K562 (cell line): ENCODE data around the gene ZDHHC14. TPM values are rescaled to one million over a fixed set of nuclear protein-coding genes. Genes with fewer than 3 reads are reported as not detected.

Experiments
- CBX3 ChIP-seq, 2 experiments: IDR thresholded peaks; 1 replicate in 1 of 2; 2 replicates in 1 of 2; pipeline ENCODE4 v1.6.1; 2012; ENCODE audit warnings: inconsistent platforms in 2 of 2, low read length in 2 of 2, borderline replicate concordance in 1 of 2, control low read depth in 1 of 2
- ELF2 ChIP-seq: fragments of 250-450 bp; sonication (Bioruptor Pico); IDR thresholded peaks from 2 replicates; pipeline ENCODE4 v1.5.0; 2021; ENCODE audit warnings: mild to moderate bottlenecking
- FOXM1 ChIP-seq, 2 experiments: fragments of 450-650 bp in 1 of 2; sonication (generic) in 1 of 2; formaldehyde crosslinking in 1 of 2; IDR thresholded peaks; 2 replicates each; pipeline versions ENCODE4 v1.6.1 to v1.9.0; 2017 to 2022; ENCODE audit warnings: low read depth in 2 of 2, mild to moderate bottlenecking in 2 of 2, missing genetic modification reagents in 1 of 2, moderate library complexity in 1 of 2
- JUN ChIP-seq, 2 experiments: sonication (generic) in 1 of 2; formaldehyde crosslinking in 1 of 2; IDR thresholded peaks; 2 replicates each; pipeline versions ENCODE4 v1.6.1 to v1.8.0; 2012 to 2022; ENCODE audit warnings: borderline replicate concordance in 2 of 2, mild to moderate bottlenecking in 2 of 2, improper control_type of control experiment in 1 of 2, low read depth in 1 of 2, low read length in 1 of 2, missing genetic modification reagents in 1 of 2
- KAT8 ChIP-seq: fragments of 450-650 bp; IDR thresholded peaks from 2 replicates; pipeline ENCODE4 v1.6.1; 2016; ENCODE audit warnings: low read depth, mild to moderate bottlenecking
- KDM2B ChIP-seq: fragments of 250-450 bp; sonication (Bioruptor Pico); IDR thresholded peaks from 2 replicates; pipeline ENCODE4 v1.8.0; 2021; ENCODE audit warnings: mild to moderate bottlenecking, moderate library complexity
- L3MBTL2 ChIP-seq: fragments of 450-650 bp; IDR thresholded peaks from 2 replicates; pipeline ENCODE4 v1.6.1; 2016; ENCODE audit warnings: mild to moderate bottlenecking, moderate library complexity
- LEF1 ChIP-seq: fragments of 450-650 bp; IDR thresholded peaks from 2 replicates; pipeline ENCODE4 v1.6.1; 2016; ENCODE audit warnings: mild to moderate bottlenecking
- MYNN ChIP-seq, 2 experiments: sonication (generic); formaldehyde crosslinking in 1 of 2; IDR thresholded peaks; 2 replicates each; pipeline versions ENCODE4 v1.5.0 to v1.6.1; 2016 to 2020; ENCODE audit warnings: antibody characterized with exemption in 1 of 2, missing genetic modification reagents in 1 of 2
- STAT5A ChIP-seq: IDR thresholded peaks from 2 replicates; pipeline ENCODE4 v1.6.1; 2012; ENCODE audit warnings: low read length, inconsistent platforms, borderline replicate concordance
- TBL1XR1 ChIP-seq, 2 experiments: IDR thresholded peaks; 2 replicates each; pipeline ENCODE4 v1.6.1; 2012; ENCODE audit warnings: improper control_type of control experiment in 2 of 2, low read length in 2 of 2, mild to moderate bottlenecking in 1 of 2
- TEAD4 ChIP-seq, 2 experiments: sonication (generic) in 1 of 2; formaldehyde crosslinking in 1 of 2; IDR thresholded peaks; 2 replicates each; pipeline versions ENCODE4 v1.6.1 to v1.8.0; 2012 to 2022; ENCODE audit warnings: borderline replicate concordance in 1 of 2, inconsistent platforms in 1 of 2, low read length in 1 of 2, mild to moderate bottlenecking in 1 of 2, missing genetic modification reagents in 1 of 2
- WHSC1 ChIP-seq: IDR thresholded peaks from one replicate; pipeline ENCODE4 v1.6.1; 2012; ENCODE audit warnings: low read length, control low read depth, inconsistent platforms
- ZNF277 ChIP-seq: fragments of 250-450 bp; sonication (Bioruptor Pico); IDR thresholded peaks from 2 replicates; pipeline ENCODE4 v1.8.0; 2022; ENCODE audit warnings: inconsistent platforms, mild to moderate bottlenecking, moderate library complexity, borderline replicate concordance
- ZNF280A ChIP-seq: fragments of 450-650 bp; IDR thresholded peaks from 2 replicates; pipeline ENCODE4 v1.6.1; 2018; ENCODE audit warnings: mild to moderate bottlenecking, low read depth; ENCODE audit not compliant: partially characterized antibody
- ZNF695 ChIP-seq: fragments of 450-650 bp; formaldehyde crosslinking; IDR thresholded peaks from 2 replicates; pipeline ENCODE4 v1.4.0; 2020; ENCODE audit warnings: mild to moderate bottlenecking, moderate library complexity
- polyA plus RNA-seq, 8 experiments: library from polyadenylated mRNA; depleted of rRNA in 4 of 8; stranded (reverse) in 5 of 8; unstranded in 3 of 8; fragments of >200 nt; fragmentation: Nextera tagmentation in 2 of 8; fragmentation: Illumina TruSeq in 1 of 8; extraction: Ambion mirVana in 2 of 8; extraction: Trizol in 1 of 8; gene quantifications; 2 replicates each; pipeline versions ENCODE4 v1.2.1 to v1.2.3, GENCODE V29; 2011 to 2014; ENCODE audit warnings: inconsistent platforms in 1 of 8, missing spikeins in 1 of 8
- total RNA-seq, 7 experiments: library from RNA; depleted of rRNA in 6 of 7; stranded (reverse); fragments of >200 nt in 6 of 7; fragmentation: Illumina TruSeq in 2 of 7; extraction: Trizol in 2 of 7; gene quantifications; 2 replicates each; pipeline versions ENCODE4 v1.2.1 to v1.2.3, GENCODE V29; 2011 to 2021; ENCODE audit warnings: low replicate concordance in 1 of 7
- TF ChIP-seq, protein P1 (sequence below): fragments of 200-800 bp; sonication (Bioruptor generic); IDR thresholded peaks from 2 replicates; pipeline ENCODE4 v1.6.1; 2017; ENCODE audit warnings: missing genetic modification characterization, missing compliant biosample characterization
- TF ChIP-seq, protein P2 (sequence below), 2 experiments: fragments of 450-650 bp; conservative IDR thresholded peaks; 2 replicates each; pipeline ENCODE4 v1.6.1; 2017; ENCODE audit warnings: mild to moderate bottlenecking in 2 of 2, moderate library complexity in 2 of 2
- TF ChIP-seq, protein P3 (sequence below): fragments of 250-450 bp; sonication (Bioruptor Pico); IDR thresholded peaks from 2 replicates; pipeline ENCODE4 v1.5.1; 2021; ENCODE audit warnings: mild to moderate bottlenecking

ZDHHC14 gene
- total and polyA plus RNA-seq, 9 of the 15 experiments (the other 6 are each of a cell fraction or from before 2014, with no cell fraction given): 0.92 to 23.1 (median 13.8) TPM

DNA sequence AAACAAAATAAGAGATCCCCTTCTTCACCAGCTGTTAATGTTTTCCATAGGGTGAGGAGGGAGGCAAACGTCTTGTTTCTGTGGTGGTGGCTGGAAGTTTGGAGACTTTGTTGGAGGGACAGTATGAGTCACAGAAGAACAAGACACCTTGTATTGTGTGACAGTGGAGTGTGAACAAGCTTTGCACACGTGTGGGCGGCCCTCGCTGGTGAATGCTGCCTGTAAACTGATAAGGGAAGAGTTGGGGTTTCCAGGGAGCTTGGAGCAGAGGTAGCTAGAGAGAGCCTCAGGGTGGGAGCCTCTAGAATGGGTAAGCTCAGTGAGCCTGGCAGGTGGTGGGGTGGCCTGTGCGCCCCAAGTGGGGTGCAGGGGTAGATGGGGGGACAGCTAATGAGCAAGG, 78.3 kb downstream of the ZDHHC14 start (continued):
- TF ChIP-seq FOXM1 (IDR thresholded peaks at IDR 0.05; ENCODE audit: low read depth): no peak
- TF ChIP-seq FOXM1 (CRISPR knock-in tag; IDR thresholded peaks at IDR 0.05; ENCODE audit: low read depth): no peak
- TF ChIP-seq, protein P1, sequence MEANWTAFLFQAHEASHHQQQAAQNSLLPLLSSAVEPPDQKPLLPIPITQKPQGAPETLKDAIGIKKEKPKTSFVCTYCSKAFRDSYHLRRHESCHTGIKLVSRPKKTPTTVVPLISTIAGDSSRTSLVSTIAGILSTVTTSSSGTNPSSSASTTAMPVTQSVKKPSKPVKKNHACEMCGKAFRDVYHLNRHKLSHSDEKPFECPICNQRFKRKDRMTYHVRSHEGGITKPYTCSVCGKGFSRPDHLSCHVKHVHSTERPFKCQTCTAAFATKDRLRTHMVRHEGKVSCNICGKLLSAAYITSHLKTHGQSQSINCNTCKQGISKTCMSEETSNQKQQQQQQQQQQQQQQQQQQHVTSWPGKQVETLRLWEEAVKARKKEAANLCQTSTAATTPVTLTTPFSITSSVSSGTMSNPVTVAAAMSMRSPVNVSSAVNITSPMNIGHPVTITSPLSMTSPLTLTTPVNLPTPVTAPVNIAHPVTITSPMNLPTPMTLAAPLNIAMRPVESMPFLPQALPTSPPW (CRISPR knock-in tag): no peak
- peak; percentile 68; the same call in 1 of the 2 replicates for TF ChIP-seq JUN (IDR thresholded peaks at IDR 0.05; ENCODE audit: borderline replicate concordance, low read depth, low read length)
- TF ChIP-seq JUN (CRISPR knock-in tag; IDR thresholded peaks at IDR 0.05; ENCODE audit: borderline replicate concordance): no peak; the same call in 1 of the 2 replicates
- TF ChIP-seq MYNN (IDR thresholded peaks at IDR 0.05): peak; percentile 98
- TF ChIP-seq MYNN (CRISPR knock-in tag; IDR thresholded peaks at IDR 0.05): no peak
- TF ChIP-seq L3MBTL2: peak; percentile 93
- no peak for TF ChIP-seq ZNF695
- TF ChIP-seq KAT8: no peak
- TF ChIP-seq ZNF277 (CRISPR knock-in tag): no peak
- TF ChIP-seq ELF2 (CRISPR knock-in tag): no peak
- TF ChIP-seq CBX3 (IDR thresholded peaks at IDR 0.05; ENCODE audit: borderline replicate concordance in 1 of 2, low read length in 2 of 2): peak in 1 of 2 experiments; percentile 82; a peak in 1 of 3 replicates
- TF ChIP-seq, protein P2, sequence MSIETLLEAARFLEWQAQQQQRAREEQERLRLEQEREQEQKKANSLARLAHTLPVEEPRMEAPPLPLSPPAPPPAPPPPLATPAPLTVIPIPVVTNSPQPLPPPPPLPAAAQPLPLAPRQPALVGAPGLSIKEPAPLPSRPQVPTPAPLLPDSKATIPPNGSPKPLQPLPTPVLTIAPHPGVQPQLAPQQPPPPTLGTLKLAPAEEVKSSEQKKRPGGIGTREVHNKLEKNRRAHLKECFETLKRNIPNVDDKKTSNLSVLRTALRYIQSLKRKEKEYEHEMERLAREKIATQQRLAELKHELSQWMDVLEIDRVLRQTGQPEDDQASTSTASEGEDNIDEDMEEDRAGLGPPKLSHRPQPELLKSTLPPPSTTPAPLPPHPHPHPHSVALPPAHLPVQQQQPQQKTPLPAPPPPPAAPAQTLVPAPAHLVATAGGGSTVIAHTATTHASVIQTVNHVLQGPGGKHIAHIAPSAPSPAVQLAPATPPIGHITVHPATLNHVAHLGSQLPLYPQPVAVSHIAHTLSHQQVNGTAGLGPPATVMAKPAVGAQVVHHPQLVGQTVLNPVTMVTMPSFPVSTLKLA (conservative IDR thresholded peaks at IDR 0.05): peak; percentile 56 to 77
- peak; percentile 54; the same call in 1 of the 2 replicates for TF ChIP-seq LEF1
- no peak for TF ChIP-seq TBL1XR1 (IDR thresholded peaks at IDR 0.05; ENCODE audit: low read length in 2 of 2)
- TF ChIP-seq STAT5A: 0 out of 2 replicates have a peak, but pooled peaks have one; percentile 29
- no peak for TF ChIP-seq ZNF280A
- peak; percentile 69; the same call in 1 of the 2 replicates for TF ChIP-seq TEAD4 (IDR thresholded peaks at IDR 0.05; ENCODE audit: low read length)
- TF ChIP-seq TEAD4 (CRISPR knock-in tag; IDR thresholded peaks at IDR 0.05; ENCODE audit: borderline replicate concordance): no peak
- no peak for TF ChIP-seq KDM2B (CRISPR knock-in tag)
- no peak for TF ChIP-seq WHSC1
- TF ChIP-seq, protein P3, sequence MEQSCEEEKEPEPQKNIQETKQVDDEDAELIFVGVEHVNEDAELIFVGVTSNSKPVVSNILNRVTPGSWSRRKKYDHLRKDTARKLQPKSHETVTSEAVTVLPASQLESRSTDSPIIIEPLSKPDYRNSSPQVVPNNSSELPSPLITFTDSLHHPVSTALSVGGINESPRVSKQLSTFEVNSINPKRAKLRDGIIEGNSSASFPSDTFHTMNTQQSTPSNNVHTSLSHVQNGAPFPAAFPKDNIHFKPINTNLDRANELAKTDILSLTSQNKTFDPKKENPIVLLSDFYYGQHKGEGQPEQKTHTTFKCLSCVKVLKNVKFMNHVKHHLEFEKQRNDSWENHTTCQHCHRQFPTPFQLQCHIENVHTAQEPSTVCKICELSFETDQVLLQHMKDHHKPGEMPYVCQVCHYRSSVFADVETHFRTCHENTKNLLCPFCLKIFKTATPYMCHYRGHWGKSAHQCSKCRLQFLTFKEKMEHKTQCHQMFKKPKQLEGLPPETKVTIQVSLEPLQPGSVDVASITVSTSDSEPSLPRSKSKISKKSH (CRISPR knock-in tag): no peak
